ENCODE results near the gene MCF2L2. TPM values are rescaled to one million over a fixed set of nuclear protein-coding genes. Genes with fewer than 3 reads are reported as not detected.

Gene MCF2L2
- total RNA-seq, 1 donor: under 0.01 TPM

- Histone ChIP-seq H3K4me2 (ENCODE audit: insufficient read depth, low read length) (no peak overlapping the region), H3K4me3 (ENCODE audit: insufficient read depth, low read length) (no peak overlapping the region), H3K79me2 (ENCODE audit: insufficient read depth, low read length) (no peaks in the 10 kb centered on the region), H3K4me1 (ENCODE audit: insufficient read depth, low read length) (no peaks in the 10 kb centered on the region), H3K36me3 (ENCODE audit: insufficient read depth, low read length) (no peaks in the 10 kb centered on the region), H3K27me3 (ENCODE audit: insufficient read depth, low read length) (peaks cover 3% of the 10 kb centered on the region), H3K27ac (ENCODE audit: low read depth, low read length) (no peak overlapping the region), H2AFZ (ENCODE audit: low read length) (no peak overlapping the region), H3K9me3 (ENCODE audit: low read depth, low read length) (no peaks in the 10 kb centered on the region), H4K20me1 (ENCODE audit: insufficient read depth, low read length) (no peaks in the 10 kb centered on the region)
- TF ChIP-seq CTCF (IDR thresholded peaks at IDR 0.05; ENCODE audit: extremely low read depth, low read depth, low read length): no peak
- no peak for DNase-seq (ENCODE audit: insufficient read length, low spot score, missing footprints)
Measured at GRCh38 chr3:183359036-183359435, 69.4 kb downstream of the MCF2L2 start.

GRCh38 chr3:183357564-183358079 lies 70.8 kb downstream of the MCF2L2 start:
- Histone ChIP-seq H2AFZ (ENCODE audit: low read length) (no peak overlapping the region), H3K79me2 (ENCODE audit: insufficient read depth, low read length) (no peaks in the 10 kb centered on the region), H3K27ac (ENCODE audit: low read depth, low read length) (no peak overlapping the region), H3K9me3 (ENCODE audit: low read depth, low read length) (no peaks in the 10 kb centered on the region), H3K4me2 (ENCODE audit: insufficient read depth, low read length) (no peak overlapping the region), H4K20me1 (ENCODE audit: insufficient read depth, low read length) (no peaks in the 10 kb centered on the region), H3K4me3 (ENCODE audit: insufficient read depth, low read length) (no peak overlapping the region), H3K4me1 (ENCODE audit: insufficient read depth, low read length) (no peaks in the 10 kb centered on the region), H3K27me3 (ENCODE audit: insufficient read depth, low read length) (peaks cover 3% of the 10 kb centered on the region), H3K36me3 (ENCODE audit: insufficient read depth, low read length) (no peaks in the 10 kb centered on the region)
- no peak for TF ChIP-seq CTCF (IDR thresholded peaks at IDR 0.05; ENCODE audit: extremely low read depth, low read depth, low read length)
- DNase-seq (ENCODE audit: insufficient read length, low spot score, missing footprints): no peak

- DNase-seq (ENCODE audit: insufficient read length, low spot score, missing footprints): no peak
- Histone ChIP-seq H3K27me3 (ENCODE audit: insufficient read depth, low read length) (peaks cover 3% of the 10 kb centered on the region), H3K79me2 (ENCODE audit: insufficient read depth, low read length) (no peaks in the 10 kb centered on the region), H3K4me1 (ENCODE audit: insufficient read depth, low read length) (no peaks in the 10 kb centered on the region), H4K20me1 (ENCODE audit: insufficient read depth, low read length) (no peaks in the 10 kb centered on the region), H3K4me2 (ENCODE audit: insufficient read depth, low read length) (no peak overlapping the region), H3K9me3 (ENCODE audit: low read depth, low read length) (no peaks in the 10 kb centered on the region), H3K36me3 (ENCODE audit: insufficient read depth, low read length) (no peaks in the 10 kb centered on the region), H3K4me3 (ENCODE audit: insufficient read depth, low read length) (no peak overlapping the region), H3K27ac (ENCODE audit: low read depth, low read length) (no peak overlapping the region), H2AFZ (ENCODE audit: low read length) (no peak overlapping the region)
- TF ChIP-seq CTCF (IDR thresholded peaks at IDR 0.05; ENCODE audit: extremely low read depth, low read depth, low read length): no peak
Measured at GRCh38 chr3:183356920-183357319, 71.5 kb downstream of the MCF2L2 start.

GRCh38 chr3:183354874-183355273 lies 73.5 kb downstream of the MCF2L2 start:
- Histone ChIP-seq H3K36me3 (ENCODE audit: insufficient read depth, low read length) (no peaks in the 10 kb centered on the region), H3K79me2 (ENCODE audit: insufficient read depth, low read length) (no peaks in the 10 kb centered on the region), H3K27ac (ENCODE audit: low read depth, low read length) (no peak overlapping the region), H3K4me2 (ENCODE audit: insufficient read depth, low read length) (no peak overlapping the region), H3K4me1 (ENCODE audit: insufficient read depth, low read length) (no peaks in the 10 kb centered on the region), H3K27me3 (ENCODE audit: insufficient read depth, low read length) (no peaks in the 10 kb centered on the region), H3K9me3 (ENCODE audit: low read depth, low read length) (no peaks in the 10 kb centered on the region), H3K4me3 (ENCODE audit: insufficient read depth, low read length) (no peak overlapping the region), H4K20me1 (ENCODE audit: insufficient read depth, low read length) (no peaks in the 10 kb centered on the region), H2AFZ (ENCODE audit: low read length) (no peak overlapping the region)
- no peak for DNase-seq (ENCODE audit: insufficient read length, low spot score, missing footprints)
- no peak for TF ChIP-seq CTCF (IDR thresholded peaks at IDR 0.05; ENCODE audit: extremely low read depth, low read depth, low read length)

Data from osteoblast (primary cell).